ENCODE measurements around the gene ZCCHC2. TPM values are rescaled to one million over a fixed set of nuclear protein-coding genes. Genes with fewer than 3 reads are reported as not detected.
A peak's percentile ranks its signal among the peaks of the same experiment; 100 is the strongest.

ZCCHC2 gene
- total and polyA plus RNA-seq, 2 of the 8 experiments (the other 6 are each of a cell fraction or from before 2014, with no cell fraction given) = 13.5 to 18.6 TPM

DNA sequence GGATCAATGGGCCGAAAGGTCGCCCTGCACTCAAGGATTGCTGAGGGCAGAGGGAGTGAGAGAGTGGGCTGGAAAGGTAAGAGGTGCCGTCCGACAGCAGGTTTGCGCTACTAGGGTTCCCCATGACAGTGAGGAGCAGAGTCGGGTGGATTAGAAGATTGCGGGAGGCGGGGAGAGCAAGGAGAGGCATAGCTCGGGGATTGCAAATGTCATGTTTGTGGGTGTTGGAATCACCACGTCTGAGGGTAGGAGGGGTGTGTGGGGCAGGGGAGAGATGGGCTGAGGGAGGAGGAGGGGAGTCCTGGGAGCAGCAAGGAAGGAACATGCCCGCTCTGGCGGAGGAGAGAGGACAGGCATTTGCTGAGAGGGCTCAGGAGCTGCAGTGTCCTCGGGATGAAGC lies 81.2 kb downstream of the ZCCHC2 start:
- DNase-seq (ENCODE audit: low read depth in 1 of 2, low spot score in 2 of 2) (no peak), FAIRE-seq (no peak)
- Histone ChIP-seq H3K23me2 (ENCODE audit: low read depth, low read length) (peaks cover 2% of the 10 kb centered on the region; the same call in 1 of the 2 replicates), H4K20me1 (replicated peaks in 1 of 2; ENCODE audit: control insufficient read depth in 1 of 2, insufficient read depth in 2 of 2, low read length in 2 of 2) (no peaks in the 10 kb centered on the region), H3K79me2 (ENCODE audit: control insufficient read depth in 1 of 2, insufficient read depth in 2 of 2, low read length in 2 of 2) (no peaks in the 10 kb centered on the region), H3K14ac (ENCODE audit: insufficient read length) (no peak overlapping the region), H3K4me3 (ENCODE audit: extremely low read depth in 1 of 4, insufficient read depth in 2 of 4, low read depth in 3 of 4, low read length in 4 of 4) (no peak overlapping the region), H3K4ac (replicated peaks; ENCODE audit: insufficient read length, low read depth, low read length) (no peak overlapping the region), H3K27me3 (replicated peaks in 1 of 4; ENCODE audit: control insufficient read depth in 3 of 4, extremely low read depth in 1 of 4, insufficient read depth in 3 of 4, low read length in 3 of 4) (no peaks in the 10 kb centered on the region), H3K18ac (ENCODE audit: extremely low read depth, low read length) (no peak overlapping the region), H2BK120ac (replicated peaks; ENCODE audit: low read depth, low read length) (no peak overlapping the region), H2BK5ac (ENCODE audit: low read depth, low read length) (no peak overlapping the region; the same call in 1 of the 2 replicates), H4K8ac (ENCODE audit: extremely low read depth, insufficient read depth, low read length) (peak overlapping the region; percentile 81), H3K27ac (ENCODE audit: low read depth, low read length) (no peak overlapping the region), H2BK15ac (ENCODE audit: low read length) (no peak overlapping the region), H2BK12ac (ENCODE audit: low read depth, low read length) (0 out of 2 replicates have a peak overlapping the region, but pooled peaks have one; percentile 9), H3K9me3 (ENCODE audit: insufficient read depth in 2 of 2, low read depth in 1 of 2, low read length in 1 of 2) (no peaks in the 10 kb centered on the region), H2BK20ac (ENCODE audit: low read length) (no peak overlapping the region), H2AFZ (ENCODE audit: low read length) (peak overlapping the region; percentile 88; the same call in 1 of the 2 replicates), H3K9ac (replicated peaks in 1 of 4; ENCODE audit: extremely low read depth in 1 of 4, low read depth in 3 of 4, low read length in 3 of 4) (no peak overlapping the region), H3K79me1 (ENCODE audit: low read depth, low read length) (no peaks in the 10 kb centered on the region), H2AK5ac (ENCODE audit: low read depth, low read length) (no peak overlapping the region), H4K91ac (replicated peaks; ENCODE audit: insufficient read length, low read length) (no peak overlapping the region), H3K36me3 (ENCODE audit: control insufficient read depth in 2 of 4, insufficient read depth in 4 of 4, low read length in 3 of 4) (no peaks in the 10 kb centered on the region), H3K4me2 (ENCODE audit: insufficient read depth in 1 of 2, low read depth in 2 of 2, low read length in 2 of 2) (no peak overlapping the region), H3K4me1 (replicated peaks in 1 of 4; ENCODE audit: control insufficient read depth in 3 of 4, insufficient read depth in 4 of 4, low read length in 3 of 4) (peaks cover 0 to 3% (median 0%) of the 10 kb centered on the region in 4 experiments; a peak in 1 of 7 replicates), H3K56ac (replicated peaks; ENCODE audit: insufficient read length, low read depth, low read length) (no peak overlapping the region), H3K23ac (ENCODE audit: insufficient read length) (no peak overlapping the region), H4K5ac (ENCODE audit: insufficient read length, low read depth, low read length) (no peak overlapping the region)
- ChIA-PET POLR2A (ENCODE audit: partially characterized antibody) (no interaction called here), CTCF (ENCODE audit: partially characterized antibody) (interaction anchor here (0.6 to 5.1 kb wide), 5 partner anchors 17 to 714 kb away, joined by 3 to 34 read pairs (median 10); no protein-coding TSS in a partner anchor)
- WGBS, 2 experiments (ENCODE audit: extremely low coverage in 1 of 2, insufficient coverage in 1 of 2, insufficient read length in 1 of 2, insufficient replicate concordance in 2 of 2, low coverage in 1 of 2, low lambda C conversion rate in 2 of 2, missing lambda C conversion rate in 1 of 2) = 89% methylated on average over 13 of the region's 13 CpGs; no CpG with 5 or more reads in 1 of the 2 experiments
- TF ChIP-seq BRCA1 (IDR thresholded peaks at IDR 0.05; ENCODE audit: low read depth, low read length) (no peak), SP2 (IDR thresholded peaks at IDR 0.05; ENCODE audit: low read length) (no peak), TBP (IDR thresholded peaks at IDR 0.05; ENCODE audit: low read depth, low read length) (no peak), TCF12 (IDR thresholded peaks at IDR 0.05; ENCODE audit: low read depth, low read length) (no peak), HDAC6 (IDR thresholded peaks at IDR 0.05; ENCODE audit: low read depth, low read length) (no peak), CBX5 (IDR thresholded peaks at IDR 0.05; ENCODE audit: low read depth, low read length) (no peak), PHF8 (conservative IDR thresholded peaks at IDR 0.05; ENCODE audit: low read depth, low read length) (no peak), SP1 (IDR thresholded peaks at IDR 0.05; ENCODE audit: low read depth, low read length) (no peak), KDM5A (IDR thresholded peaks at IDR 0.05; ENCODE audit: low read length) (no peak), ZNF274 (IDR thresholded peaks at IDR 0.05; ENCODE audit: borderline replicate concordance, extremely low read depth, low read length) (no peak), CEBPB (IDR thresholded peaks at IDR 0.05; ENCODE audit: low read depth, low read length) (no peak)
- TF ChIP-seq, protein P1, sequence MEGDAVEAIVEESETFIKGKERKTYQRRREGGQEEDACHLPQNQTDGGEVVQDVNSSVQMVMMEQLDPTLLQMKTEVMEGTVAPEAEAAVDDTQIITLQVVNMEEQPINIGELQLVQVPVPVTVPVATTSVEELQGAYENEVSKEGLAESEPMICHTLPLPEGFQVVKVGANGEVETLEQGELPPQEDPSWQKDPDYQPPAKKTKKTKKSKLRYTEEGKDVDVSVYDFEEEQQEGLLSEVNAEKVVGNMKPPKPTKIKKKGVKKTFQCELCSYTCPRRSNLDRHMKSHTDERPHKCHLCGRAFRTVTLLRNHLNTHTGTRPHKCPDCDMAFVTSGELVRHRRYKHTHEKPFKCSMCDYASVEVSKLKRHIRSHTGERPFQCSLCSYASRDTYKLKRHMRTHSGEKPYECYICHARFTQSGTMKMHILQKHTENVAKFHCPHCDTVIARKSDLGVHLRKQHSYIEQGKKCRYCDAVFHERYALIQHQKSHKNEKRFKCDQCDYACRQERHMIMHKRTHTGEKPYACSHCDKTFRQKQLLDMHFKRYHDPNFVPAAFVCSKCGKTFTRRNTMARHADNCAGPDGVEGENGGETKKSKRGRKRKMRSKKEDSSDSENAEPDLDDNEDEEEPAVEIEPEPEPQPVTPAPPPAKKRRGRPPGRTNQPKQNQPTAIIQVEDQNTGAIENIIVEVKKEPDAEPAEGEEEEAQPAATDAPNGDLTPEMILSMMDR (IDR thresholded peaks at IDR 0.05; ENCODE audit: control extremely low read depth in 1 of 3, insufficient read depth in 1 of 3, low read depth in 1 of 3, low read length in 3 of 3) = no peak
